ENCODE data around the gene DPP6.

DPP6 gene

DNA sequence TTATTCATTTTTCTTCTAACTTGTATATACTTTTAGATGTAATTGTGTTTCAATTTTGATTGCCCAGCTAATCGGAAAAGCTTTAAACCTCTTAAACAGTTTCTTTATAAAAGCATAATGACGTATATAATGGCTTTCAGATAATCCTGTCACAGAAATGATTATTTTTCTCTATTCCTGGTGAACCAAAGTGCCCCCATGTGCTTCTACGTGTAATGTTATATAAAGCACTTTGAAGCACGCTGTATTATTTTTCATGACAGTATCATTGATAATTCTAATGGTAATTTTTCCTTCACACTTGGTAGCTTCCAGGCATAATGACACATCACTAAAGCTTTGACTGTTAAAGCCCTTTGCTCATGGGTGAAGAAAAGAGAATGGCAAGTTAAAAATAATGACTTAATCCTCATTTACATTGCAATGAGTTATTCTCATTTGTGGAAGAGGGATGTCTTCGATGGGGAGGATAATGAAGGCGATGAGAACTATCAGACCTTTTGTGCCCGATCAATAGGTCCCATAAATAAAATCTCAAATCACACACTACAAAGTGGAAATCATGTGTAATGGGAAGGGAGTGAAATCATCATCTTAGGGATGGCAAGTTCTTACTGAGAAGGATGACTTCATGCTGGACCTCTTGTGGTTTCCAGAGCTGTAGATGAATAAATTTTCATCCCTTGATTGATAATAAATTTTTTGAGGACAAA, 460.1 kb downstream of the DPP6 start:
- TF ChIP-seq, protein P1, sequence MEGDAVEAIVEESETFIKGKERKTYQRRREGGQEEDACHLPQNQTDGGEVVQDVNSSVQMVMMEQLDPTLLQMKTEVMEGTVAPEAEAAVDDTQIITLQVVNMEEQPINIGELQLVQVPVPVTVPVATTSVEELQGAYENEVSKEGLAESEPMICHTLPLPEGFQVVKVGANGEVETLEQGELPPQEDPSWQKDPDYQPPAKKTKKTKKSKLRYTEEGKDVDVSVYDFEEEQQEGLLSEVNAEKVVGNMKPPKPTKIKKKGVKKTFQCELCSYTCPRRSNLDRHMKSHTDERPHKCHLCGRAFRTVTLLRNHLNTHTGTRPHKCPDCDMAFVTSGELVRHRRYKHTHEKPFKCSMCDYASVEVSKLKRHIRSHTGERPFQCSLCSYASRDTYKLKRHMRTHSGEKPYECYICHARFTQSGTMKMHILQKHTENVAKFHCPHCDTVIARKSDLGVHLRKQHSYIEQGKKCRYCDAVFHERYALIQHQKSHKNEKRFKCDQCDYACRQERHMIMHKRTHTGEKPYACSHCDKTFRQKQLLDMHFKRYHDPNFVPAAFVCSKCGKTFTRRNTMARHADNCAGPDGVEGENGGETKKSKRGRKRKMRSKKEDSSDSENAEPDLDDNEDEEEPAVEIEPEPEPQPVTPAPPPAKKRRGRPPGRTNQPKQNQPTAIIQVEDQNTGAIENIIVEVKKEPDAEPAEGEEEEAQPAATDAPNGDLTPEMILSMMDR (IDR thresholded peaks at IDR 0.05; ENCODE audit: low read depth, low read length), result no peak
- DNase-seq (ENCODE audit: extremely low read depth, low read depth), result no peak

DNA sequence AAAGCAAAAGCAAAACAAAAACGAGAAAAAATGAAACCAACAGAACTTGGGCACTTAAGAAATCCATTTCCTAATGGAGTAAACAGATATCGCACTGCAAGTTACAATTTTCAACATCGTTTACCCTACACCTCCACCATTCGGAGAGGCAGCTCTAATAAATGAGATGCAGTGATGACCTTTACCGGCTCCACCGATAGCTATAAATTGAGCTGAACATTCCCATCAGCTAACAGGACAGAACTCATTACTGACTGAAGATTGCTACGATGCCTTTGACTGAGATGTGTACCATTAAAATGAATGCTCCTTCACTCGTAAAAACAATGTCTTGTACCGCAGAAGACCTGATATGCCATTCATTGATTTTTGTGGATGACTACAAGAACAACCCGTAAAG, 465.6 kb downstream of the DPP6 start:
- DNase-seq (ENCODE audit: extremely low read depth, low read depth), result no peak
- TF ChIP-seq, protein P1 (IDR thresholded peaks at IDR 0.05; ENCODE audit: low read depth, low read length), result no peak

DNA sequence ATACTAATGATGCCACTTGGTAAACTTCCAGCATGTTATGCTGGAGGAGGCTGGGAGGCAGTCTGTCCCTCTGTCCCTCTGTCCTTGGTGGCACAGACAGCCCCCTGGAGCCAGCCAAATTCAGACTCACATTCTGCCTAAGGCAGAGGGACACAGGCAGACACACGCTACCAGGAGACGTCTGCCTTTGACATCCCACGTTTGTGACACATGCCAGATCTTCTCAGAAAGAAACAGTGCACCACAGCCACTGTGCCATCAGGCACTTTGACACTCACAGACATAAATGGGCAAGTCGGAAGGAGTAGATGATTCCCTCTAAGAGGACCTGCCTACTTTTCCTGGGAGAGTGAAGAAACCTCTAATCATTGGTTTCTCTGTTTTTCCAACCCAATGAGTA, 467.0 kb downstream of the DPP6 start:
- no peak for DNase-seq (ENCODE audit: extremely low read depth, low read depth)
- TF ChIP-seq, protein P1 (IDR thresholded peaks at IDR 0.05; ENCODE audit: low read depth, low read length), result no peak

DNA sequence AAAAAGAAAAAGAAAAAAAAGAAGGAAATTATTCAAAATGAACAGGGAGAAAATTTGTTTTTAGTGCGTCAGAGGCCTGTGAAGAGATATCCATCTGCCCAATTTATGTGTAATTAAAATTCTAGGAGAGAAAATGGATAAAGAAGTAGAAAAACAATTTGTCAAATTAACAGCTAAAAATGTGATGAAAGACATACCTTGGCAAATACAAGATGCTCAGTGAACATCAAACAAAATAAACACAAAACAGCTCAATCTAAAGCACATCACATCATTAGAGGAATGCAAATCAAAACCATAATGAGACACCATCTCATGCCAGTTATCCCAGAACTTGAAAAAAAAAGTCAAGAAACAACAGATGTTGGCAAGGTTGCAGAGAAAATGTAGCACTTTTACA, 477.9 kb downstream of the DPP6 start:
- no peak for DNase-seq (ENCODE audit: extremely low read depth, low read depth)
- TF ChIP-seq, protein P1 (IDR thresholded peaks at IDR 0.05; ENCODE audit: low read depth, low read length), result no peak

DNA sequence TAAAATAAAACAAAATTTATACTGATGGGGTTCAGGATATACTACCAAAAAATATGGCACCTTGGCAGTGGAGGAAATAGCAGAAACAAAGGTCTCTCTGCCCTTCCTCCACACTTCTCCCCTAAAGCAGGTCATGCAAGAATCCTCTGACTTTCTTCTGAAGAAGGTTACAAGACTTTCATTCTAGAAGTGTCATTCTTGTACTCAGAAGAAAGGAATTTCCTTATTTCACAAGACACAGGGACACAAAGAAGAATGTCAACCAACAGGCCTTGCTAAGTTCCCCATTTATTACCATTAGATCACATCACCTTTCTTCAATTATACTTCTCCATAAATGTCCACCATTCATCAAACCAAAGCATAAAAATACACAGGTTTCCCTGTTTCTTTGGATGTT, 480.6 kb downstream of the DPP6 start:
- no peak for DNase-seq (ENCODE audit: extremely low read depth, low read depth)

DNA sequence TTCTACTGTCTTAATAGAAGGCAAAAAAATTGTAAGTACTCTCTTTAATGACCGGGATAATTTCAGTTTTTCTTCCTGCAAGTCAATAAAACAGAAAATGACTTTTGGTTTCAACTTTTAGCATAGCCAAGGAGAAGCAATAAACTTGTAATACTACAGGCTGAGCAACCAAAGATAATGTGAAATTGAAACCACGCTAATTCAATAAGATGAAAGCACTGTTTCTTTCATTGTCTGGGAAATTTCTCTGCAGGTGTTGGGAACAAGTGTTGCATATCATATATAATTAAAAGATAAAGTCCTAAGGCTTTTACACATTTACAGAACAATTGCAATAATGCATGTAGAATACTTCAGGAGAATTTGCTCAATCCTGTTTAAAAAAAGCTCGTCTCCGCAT, 488.4 kb downstream of the DPP6 start:
- TF ChIP-seq, protein P1 (IDR thresholded peaks at IDR 0.05; ENCODE audit: low read depth, low read length), result no peak

More for the DNA sequence above, 480.6 kb downstream of the DPP6 start:
- TF ChIP-seq, protein P1 (IDR thresholded peaks at IDR 0.05; ENCODE audit: low read depth, low read length), result no peak

DNA sequence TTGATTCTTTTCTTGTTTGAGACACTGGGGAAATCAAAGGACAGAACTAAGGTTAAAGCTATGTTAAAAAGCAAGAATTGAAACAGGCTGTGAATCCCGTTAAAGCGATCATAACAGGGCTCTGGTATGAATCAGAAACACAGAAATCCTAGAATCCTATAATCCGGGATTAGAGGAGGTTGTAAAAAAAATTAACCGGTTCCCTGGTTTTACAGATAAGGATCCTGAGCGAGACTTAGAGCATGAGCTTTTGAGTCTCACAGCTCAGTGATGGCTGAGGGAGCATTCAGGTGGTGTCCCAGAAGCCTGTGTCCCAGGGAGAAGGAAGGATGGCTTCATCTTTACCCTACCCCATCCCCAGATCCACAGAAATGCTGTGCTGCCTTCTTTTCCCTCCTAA, 489.4 kb downstream of the DPP6 start:
- TF ChIP-seq, protein P1 (IDR thresholded peaks at IDR 0.05; ENCODE audit: low read depth, low read length), result no peak
- DNase-seq (ENCODE audit: extremely low read depth, low read depth), result no peak

More for the DNA sequence above, 488.4 kb downstream of the DPP6 start:
- DNase-seq (ENCODE audit: extremely low read depth, low read depth), result no peak
